Posterior cingulate gyrus (tissue), 11 donors: Measurements from ENCODE around the gene SHISAL1.
"Not testable (repeated sequence)": the region's sequence is repeated elsewhere in the genome, so short reads cannot be mapped to it uniquely, and the experiment has no call there.

ENCODE experiments used
- DNase-seq, 10 donors: peaks; one replicate each; pipeline versions ENCODE4 v3.0.0 to v3.0.0-alpha.2; 2020 to 2021; ENCODE audit warnings: mixed read lengths in 3 of 10
- intact Hi-C: fragments of 100-400 bp; cut with DNase I; formaldehyde crosslinking; loops from one replicate; pipeline ENCODE4 v1.15.1; 2023

Gene SHISAL1

GRCh38 chr22:44330744-44331660 lies 18.3 kb upstream of the SHISAL1 start:
- DNase-seq, result no peak
- intact Hi-C loops, result loop anchor here (10.0 kb wide), 1 partner anchor 246 kb away; no protein-coding TSS in a partner anchor

- no peak for DNase-seq
- intact Hi-C loops, result loop anchor here (10.0 kb wide), 1 partner anchor 245 kb away; no protein-coding TSS in a partner anchor
These were observed 17.5 kb upstream of the SHISAL1 start for GRCh38 chr22:44330188-44330743.

GRCh38 chr22:44329179-44329796 lies 16.5 kb upstream of the SHISAL1 start:
- intact Hi-C loops, result no loop called here
- DNase-seq, result no peak

- no peak for DNase-seq
- intact Hi-C loops, result no loop called here
These were observed 16.0 kb upstream of the SHISAL1 start for GRCh38 chr22:44328762-44329161.

- intact Hi-C loops, result no loop called here
- DNase-seq, result no peak
These were observed 15.6 kb upstream of the SHISAL1 start for GRCh38 chr22:44328326-44328725.

- intact Hi-C loops, result no loop called here
- DNase-seq, result no peak
These were observed 13.7 kb upstream of the SHISAL1 start for GRCh38 chr22:44326491-44326885.

- no peak for DNase-seq
- intact Hi-C loops, result no loop called here
These were observed 13.2 kb upstream of the SHISAL1 start for GRCh38 chr22:44325718-44326490.

GRCh38 chr22:44323140-44323790 lies 10.5 kb upstream of the SHISAL1 start:
- DNase-seq, intact Hi-C loops: not testable (repeated sequence)

GRCh38 chr22:44319685-44320084 lies 6.9 kb upstream of the SHISAL1 start:
- peak in 1 of 10 donors; percentile 60 for DNase-seq
- intact Hi-C loops, result no loop called here

GRCh38 chr22:44318751-44319150 lies 6.0 kb upstream of the SHISAL1 start:
- DNase-seq, result peak in 2 of 10 donors; percentile 41 to 70
- intact Hi-C loops, result no loop called here

GRCh38 chr22:44317886-44318637 lies 5.3 kb upstream of the SHISAL1 start:
- peak in 2 of 10 donors; percentile 58 to 69 for DNase-seq
- intact Hi-C loops, result no loop called here

GRCh38 chr22:44317123-44317444 lies 4.3 kb upstream of the SHISAL1 start:
- intact Hi-C loops, result no loop called here
- DNase-seq, result peak in 2 of 10 donors; percentile 75 to 89

- intact Hi-C loops, result no loop called here
- peak in 3 of 10 donors; percentile 34 to 87 (median 75) for DNase-seq
These were observed 3.8 kb upstream of the SHISAL1 start for GRCh38 chr22:44316393-44317122.

GRCh38 chr22:44314425-44315067 lies 1.8 kb upstream of the SHISAL1 start:
- DNase-seq, result peak in 2 of 10 donors; percentile 37 to 49
- intact Hi-C loops, result no loop called here

GRCh38 chr22:44313385-44314006 lies 745 bp upstream of the SHISAL1 start:
- peak in 2 of 10 donors; percentile 62 to 74 for DNase-seq
- intact Hi-C loops, result no loop called here

- DNase-seq, result peak in 2 of 10 donors; percentile 51 to 62
- intact Hi-C loops, result no loop called here
These were observed 938 bp downstream of the SHISAL1 start for GRCh38 chr22:44311855-44312170.

GRCh38 chr22:44311104-44311854 lies 1.5 kb downstream of the SHISAL1 start:
- peak in 2 of 10 donors; percentile 28 to 54 for DNase-seq
- intact Hi-C loops, result no loop called here
